PC-3 (cell line): ENCODE data around the gene DZANK1.

Experiments used
- CTCF ChIP-seq: fragments of 300-600 bp; sonication (generic); conservative IDR thresholded peaks from 2 replicates; pipeline ENCODE4 v1.5.1; 2017; ENCODE audit warnings: antibody characterized with exemption, low read depth, mild to moderate bottlenecking, low read length
- EZH2 ChIP-seq: fragments of 300-600 bp; sonication (generic); IDR thresholded peaks from one replicate; pipeline ENCODE4 v1.6.1; 2017; ENCODE audit warnings: antibody characterized with exemption, mild to moderate bottlenecking, low read length; ENCODE audit not compliant: unreplicated experiment
- EZH2phosphoT487 ChIP-seq: fragments of 300-600 bp; sonication (generic); IDR thresholded peaks from 2 replicates; pipeline ENCODE4 v1.6.1; 2018; ENCODE audit warnings: mild to moderate bottlenecking, antibody characterized with exemption, low read length, borderline replicate concordance

GRCh38 chr20:18496042-18496441 lies 29.2 kb upstream of the DZANK1 start:
- TF ChIP-seq CTCF (no peak), EZH2 (no peak), EZH2phosphoT487 (no peak)
